NCI-H1417 (cell line): ENCODE data around the gene NRM.
"Not testable (repeated sequence)": the region's sequence is repeated elsewhere in the genome, so short reads cannot be mapped to it uniquely, and the experiment has no call there.

ENCODE experiments used
- DNase-seq, 3 experiments: peaks; one replicate each; lab custom pipeline; 2025; lab: John Stamatoyannopoulos, UW

NRM gene

GRCh38 chr6:30720738-30721197 is 30.0 kb upstream of the NRM start:
- DNase-seq, result peak; percentile 64 to 88 (median 78)

GRCh38 chr6:30719791-30720737 is 29.3 kb upstream of the NRM start, which contains the start of gene TUBB:
Gene TUBB, plus strand, starts transcription at chr6:30720352. Its CDS starts 155 bp downstream, at chr6:30720507.
- peak; percentile 95 to 99 (median 95) for DNase-seq

- peak in 1 of 3 experiments; percentile 81 for DNase-seq
These were observed 28.6 kb upstream of the NRM start for GRCh38 chr6:30719356-30719755.

GRCh38 chr6:30717845-30718720 is 27.3 kb upstream of the NRM start:
- DNase-seq, result not testable (repeated sequence)

GRCh38 chr6:30717129-30717844 is 26.5 kb upstream of the NRM start, which contains the start of gene MDC1:
Gene MDC1, minus strand, starts transcription at chr6:30717281. Its CDS starts 2,106 bp downstream, at chr6:30715175.
- DNase-seq, result peak; percentile 97 to 99 (median 99)

- DNase-seq, result no peak
These were observed 26.0 kb upstream of the NRM start for GRCh38 chr6:30716879-30717128.

GRCh38 chr6:30714263-30714662 is 23.5 kb upstream of the NRM start:
- DNase-seq, result no peak

- no peak for DNase-seq
These were observed 21.7 kb upstream of the NRM start for GRCh38 chr6:30712441-30712945.

- no peak for DNase-seq
These were observed 21.1 kb upstream of the NRM start for GRCh38 chr6:30711758-30712380.

GRCh38 chr6:30709101-30709868 is 18.5 kb upstream of the NRM start:
- no peak for DNase-seq

- DNase-seq, result peak; percentile 69 to 92 (median 80)
These were observed 16.6 kb upstream of the NRM start for GRCh38 chr6:30707281-30707850.

GRCh38 chr6:30705620-30706019 is 14.8 kb upstream of the NRM start:
- no peak for DNase-seq

- no peak for DNase-seq
These were observed 13.0 kb upstream of the NRM start for GRCh38 chr6:30703821-30704220.

- DNase-seq, result no peak
These were observed 12.2 kb upstream of the NRM start for GRCh38 chr6:30703011-30703410.

- no peak for DNase-seq
These were observed 9.6 kb upstream of the NRM start for GRCh38 chr6:30700340-30700739.

- DNase-seq, result no peak
These were observed 5.6 kb upstream of the NRM start for GRCh38 chr6:30696432-30696831.

- peak in 2 of 3 experiments; percentile 4 to 53 for DNase-seq
These were observed 544 bp upstream of the NRM start for GRCh38 chr6:30691208-30691847.

GRCh38 chr6:30689985-30690384 is 799 bp downstream of the NRM start:
- no peak for DNase-seq

- no peak for DNase-seq
These were observed 1.5 kb downstream of the NRM start for GRCh38 chr6:30689022-30689865.
